H9 (cell line): ENCODE measurements around the gene JAK2. TPM values are rescaled to one million over a fixed set of nuclear protein-coding genes. Genes with fewer than 3 reads are reported as not detected.

Experiments used
- DNase-seq: peaks from one replicate; pipeline ENCODE4 v3.0.0-alpha.2; 2017
- H2AFZ ChIP-seq: one replicate; pipeline ENCODE4 v1.6.1; 2013; ENCODE audit warnings: mild to moderate bottlenecking, low read length, control low read depth, moderate library complexity
- H2AK5ac ChIP-seq: 2 replicates; pipeline ENCODE4 v1.6.1; 2013; ENCODE audit warnings: low read length, control low read depth, mixed read lengths; ENCODE audit not compliant: insufficient read length
- H2BK120ac ChIP-seq: one replicate; pipeline ENCODE4 v1.6.1; 2013; ENCODE audit warnings: low read depth, mild to moderate bottlenecking, low read length, control low read depth, inconsistent platforms; ENCODE audit not compliant: poor library complexity, severe bottlenecking
- H2BK12ac ChIP-seq: 2 replicates; pipeline ENCODE4 v1.6.1; 2013; ENCODE audit warnings: low read length, control low read depth, mixed read lengths, low read depth; ENCODE audit not compliant: insufficient read length
- H2BK15ac ChIP-seq: 2 replicates; pipeline ENCODE4 v1.6.1; 2013; ENCODE audit warnings: low read depth, low read length, control low read depth
- H2BK20ac ChIP-seq: one replicate; pipeline ENCODE4 v1.6.1; 2013; ENCODE audit warnings: low read depth, mild to moderate bottlenecking, low read length, control low read depth, inconsistent platforms; ENCODE audit not compliant: poor library complexity, severe bottlenecking
- H2BK5ac ChIP-seq: 2 replicates; pipeline ENCODE4 v1.6.1; 2013; ENCODE audit warnings: low read length, control low read depth, mixed read lengths; ENCODE audit not compliant: insufficient read length
- H3K14ac ChIP-seq: 2 replicates; pipeline ENCODE4 v1.6.1; 2013; ENCODE audit warnings: low read length, control low read depth; ENCODE audit not compliant: insufficient read depth
- H3K18ac ChIP-seq: 2 replicates; pipeline ENCODE4 v1.6.1; 2013; ENCODE audit warnings: low read depth, mild to moderate bottlenecking, mixed read lengths, low read length, control low read depth; ENCODE audit not compliant: insufficient read length
- H3K23ac ChIP-seq: 2 replicates; pipeline ENCODE4 v1.6.1; 2013; ENCODE audit warnings: low read length, control low read depth, mixed read lengths, low read depth; ENCODE audit not compliant: insufficient read length
- H3K23me2 ChIP-seq: 2 replicates; pipeline ENCODE4 v1.6.1; 2013; ENCODE audit warnings: low read depth, mild to moderate bottlenecking, mixed read lengths, low read length, control low read depth; ENCODE audit not compliant: insufficient read length, poor library complexity, severe bottlenecking
- H3K27ac ChIP-seq: 2 replicates; pipeline ENCODE4 v1.5.1; 2013; ENCODE audit warnings: low read length, control low read depth, mixed read lengths, low read depth; ENCODE audit not compliant: insufficient read length
- H3K27me3 ChIP-seq: 2 replicates; pipeline ENCODE4 v1.6.1; 2013; ENCODE audit warnings: low read length, control low read depth, inconsistent platforms; ENCODE audit not compliant: insufficient read depth
- H3K4ac ChIP-seq: 2 replicates; pipeline ENCODE4 v1.6.1; 2013; ENCODE audit warnings: low read depth, mild to moderate bottlenecking, control low read depth, inconsistent platforms, low read length, moderate library complexity
- H3K4me1 ChIP-seq: 2 replicates; pipeline ENCODE4 v1.6.1; 2013; ENCODE audit warnings: low read length, control low read depth, inconsistent platforms; ENCODE audit not compliant: insufficient read depth
- H3K4me2 ChIP-seq: 2 replicates; pipeline ENCODE4 v1.6.1; 2013; ENCODE audit warnings: low read length, control low read depth, mixed read lengths; ENCODE audit not compliant: insufficient read length, insufficient read depth
- H3K56ac ChIP-seq: 2 replicates; pipeline ENCODE4 v1.6.1; 2013; ENCODE audit warnings: low read depth, mild to moderate bottlenecking, mixed read lengths, low read length, control low read depth; ENCODE audit not compliant: insufficient read length
- H3K79me1 ChIP-seq: 2 replicates; pipeline ENCODE4 v1.6.1; 2013; ENCODE audit warnings: low read depth, mild to moderate bottlenecking, moderate library complexity, low read length, control low read depth, inconsistent platforms; ENCODE audit not compliant: insufficient read depth, poor library complexity, severe bottlenecking
- H3K79me2 ChIP-seq: 2 replicates; pipeline ENCODE4 v1.6.1; 2013; ENCODE audit warnings: low read length, control low read depth, inconsistent platforms; ENCODE audit not compliant: insufficient read depth
- H3K9ac ChIP-seq: 2 replicates; pipeline ENCODE4 v1.6.1; 2013; ENCODE audit warnings: low read length, control low read depth, mixed read lengths; ENCODE audit not compliant: insufficient read length; ENCODE audit errors: extremely low read depth
- H3K9me3 ChIP-seq: one replicate; pipeline ENCODE4 v1.6.1; 2013; ENCODE audit warnings: low read depth, low read length, inconsistent platforms; ENCODE audit not compliant: control insufficient read depth
- H3T11ph ChIP-seq: one replicate; pipeline ENCODE4 v1.6.1; 2013; ENCODE audit warnings: mild to moderate bottlenecking, low read length, control low read depth, inconsistent platforms
- H4K20me1 ChIP-seq: one replicate; pipeline ENCODE4 v1.6.1; 2013; ENCODE audit not compliant: control insufficient read depth, insufficient read length, insufficient read depth
- H4K5ac ChIP-seq: 2 replicates; pipeline ENCODE4 v1.6.1; 2013; ENCODE audit warnings: low read depth, mild to moderate bottlenecking, mixed read lengths, low read length, control low read depth; ENCODE audit not compliant: insufficient read length
- H4K8ac ChIP-seq: replicated peaks from 2 replicates; pipeline ENCODE4 v1.6.1; 2013; ENCODE audit warnings: low read length, control low read depth, mixed read lengths, low read depth; ENCODE audit not compliant: insufficient read length
- H4K91ac ChIP-seq: 2 replicates; pipeline ENCODE4 v1.6.1; 2013; ENCODE audit warnings: low read depth, mild to moderate bottlenecking, moderate library complexity, mixed read lengths, low read length, control low read depth; ENCODE audit not compliant: insufficient read length
- H3K27ac Mint-ChIP-seq, 3 experiments: 2 replicates in 2 of 3; 3 replicates in 1 of 3; pipeline ENCODE4 v1.8.0; 2020 to 2021; ENCODE audit warnings: mixed read lengths in 3 of 3, mild to moderate bottlenecking in 1 of 3, moderate library complexity in 1 of 3
- H3K27me3 Mint-ChIP-seq: 2 replicates; pipeline ENCODE4 v1.8.0; 2021; ENCODE audit warnings: low read depth, mild to moderate bottlenecking, moderate library complexity, mixed read lengths
- H3K36me3 Mint-ChIP-seq, 3 experiments: 2 replicates in 2 of 3; 3 replicates in 1 of 3; pipeline ENCODE4 v1.8.0; 2020 to 2021; ENCODE audit warnings: low read depth in 3 of 3, mixed read lengths in 3 of 3; ENCODE audit not compliant: insufficient read depth in 1 of 3
- H3K4me1 Mint-ChIP-seq, 2 experiments: 2 replicates each; pipeline ENCODE4 v1.8.0; 2020; ENCODE audit warnings: mixed read lengths in 2 of 2
- H3K4me3 Mint-ChIP-seq, 2 experiments: 2 replicates in 1 of 2; 3 replicates in 1 of 2; pipeline ENCODE4 v1.8.0; 2020 to 2021; ENCODE audit warnings: mild to moderate bottlenecking in 2 of 2, mixed read lengths in 2 of 2, moderate library complexity in 1 of 2
- H3K9me3 Mint-ChIP-seq, 2 experiments: 2 replicates in 1 of 2; 3 replicates in 1 of 2; pipeline ENCODE4 v1.8.0; 2020; ENCODE audit warnings: mild to moderate bottlenecking in 2 of 2, mixed read lengths in 2 of 2, moderate library complexity in 1 of 2
- WGBS: extraction: QIAGEN DNeasy Blood & Tissue Kit; methylation state at CpG from one replicate; pipeline ENCODE4 v1.1.7; 2013; ENCODE audit warnings: missing lambda C conversion rate, low lambda C conversion rate, mixed read lengths; ENCODE audit not compliant: insufficient read length; ENCODE audit errors: extremely low coverage; 5-methylcytosine and 5-hydroxymethylcytosine counted together
- total RNA-seq: library from RNA; stranded (reverse); gene quantifications from 2 replicates; pipeline ENCODE4 v1.2.1, GENCODE V29; 2021
- TF ChIP-seq, protein P1 (sequence below): fragments of 200-600 bp; sonication (generic); conservative IDR thresholded peaks from 3 replicates; pipeline ENCODE4 v1.8.0; 2021; ENCODE audit warnings: antibody characterized with exemption, mild to moderate bottlenecking

Gene JAK2
- total RNA-seq, 1 experiment from 2014 or later, result 3.4 TPM

DNA sequence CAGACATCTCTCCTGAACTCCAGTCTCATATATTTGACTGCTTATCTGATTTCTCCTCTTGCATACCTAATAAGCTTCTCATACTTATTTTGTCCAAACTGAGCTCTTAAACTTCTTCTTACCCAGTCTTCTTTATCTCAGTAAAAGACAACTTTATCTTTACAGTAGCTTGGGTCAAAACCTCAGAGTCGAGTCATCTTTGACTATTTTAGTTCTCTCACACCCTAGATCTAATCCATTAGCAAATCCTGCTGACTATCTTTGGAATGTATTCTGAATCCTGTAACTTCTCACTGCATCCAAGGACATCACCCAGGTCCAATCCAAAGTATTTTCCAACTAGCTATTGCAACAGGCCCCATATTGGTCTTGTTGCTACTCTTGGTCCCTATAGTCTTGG, 11.8 kb upstream of the JAK2 start:
- no CpG with 5 or more reads among the region's 1 CpG for WGBS
- H3K27ac ChIP-seq, result no peak overlapping the region
- TF ChIP-seq, protein P1, sequence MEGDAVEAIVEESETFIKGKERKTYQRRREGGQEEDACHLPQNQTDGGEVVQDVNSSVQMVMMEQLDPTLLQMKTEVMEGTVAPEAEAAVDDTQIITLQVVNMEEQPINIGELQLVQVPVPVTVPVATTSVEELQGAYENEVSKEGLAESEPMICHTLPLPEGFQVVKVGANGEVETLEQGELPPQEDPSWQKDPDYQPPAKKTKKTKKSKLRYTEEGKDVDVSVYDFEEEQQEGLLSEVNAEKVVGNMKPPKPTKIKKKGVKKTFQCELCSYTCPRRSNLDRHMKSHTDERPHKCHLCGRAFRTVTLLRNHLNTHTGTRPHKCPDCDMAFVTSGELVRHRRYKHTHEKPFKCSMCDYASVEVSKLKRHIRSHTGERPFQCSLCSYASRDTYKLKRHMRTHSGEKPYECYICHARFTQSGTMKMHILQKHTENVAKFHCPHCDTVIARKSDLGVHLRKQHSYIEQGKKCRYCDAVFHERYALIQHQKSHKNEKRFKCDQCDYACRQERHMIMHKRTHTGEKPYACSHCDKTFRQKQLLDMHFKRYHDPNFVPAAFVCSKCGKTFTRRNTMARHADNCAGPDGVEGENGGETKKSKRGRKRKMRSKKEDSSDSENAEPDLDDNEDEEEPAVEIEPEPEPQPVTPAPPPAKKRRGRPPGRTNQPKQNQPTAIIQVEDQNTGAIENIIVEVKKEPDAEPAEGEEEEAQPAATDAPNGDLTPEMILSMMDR, result no peak

More for the DNA sequence above, 11.8 kb upstream of the JAK2 start:
- Histone ChIP-seq H4K91ac (no peak overlapping the region), H3K9ac (no peak overlapping the region), H3K79me2 (no peaks in the 10 kb centered on the region), H3T11ph (no peak overlapping the region), H2BK120ac (no peak overlapping the region), H3K4ac (no peak overlapping the region), H3K14ac (no peak overlapping the region), H2AFZ (no peak overlapping the region), H3K23ac (no peak overlapping the region), H4K20me1 (no peaks in the 10 kb centered on the region), H4K5ac (no peak overlapping the region), H2BK5ac (no peak overlapping the region), H2BK12ac (no peak overlapping the region), H3K56ac (no peak overlapping the region), H2BK15ac (no peak overlapping the region), H3K4me2 (no peak overlapping the region), H3K9me3 (no peaks in the 10 kb centered on the region), H3K79me1 (no peaks in the 10 kb centered on the region), H4K8ac (no peak overlapping the region), H3K4me1 (no peaks in the 10 kb centered on the region; the same call in 1 of the 2 replicates), H2BK20ac (no peak overlapping the region), H3K27me3 (no peaks in the 10 kb centered on the region), H2AK5ac (no peak overlapping the region), H3K23me2 (no peaks in the 10 kb centered on the region), H3K18ac (no peak overlapping the region)
- Mint-ChIP-seq H3K4me1 (peaks cover 0 to 3% of the 10 kb centered on the region in 2 experiments; a peak in 1 of 4 replicates), H3K27me3 (no peaks in the 10 kb centered on the region), H3K27ac (no peak overlapping the region), H3K4me3 (no peak overlapping the region), H3K36me3 (no peaks in the 10 kb centered on the region), H3K9me3 (no peaks in the 10 kb centered on the region)
- DNase-seq, result no peak
